Transverse colon (tissue), 4 donors: ENCODE results near the gene TM2D1. TPM values are rescaled to one million over a fixed set of nuclear protein-coding genes. Genes with fewer than 3 reads are reported as not detected.

Experiments used
- DNase-seq: peaks from one replicate; pipeline ENCODE4 v3.0.0-alpha.2; 2019
- H3K27ac ChIP-seq, 4 donors: fragments of 200-600 bp; sonication (generic); 2 replicates each; pipeline ENCODE4 v1.5.1; 2016 to 2018; ENCODE audit warnings: inconsistent platforms in 4 of 4
- H3K27me3 ChIP-seq: fragments of 200-600 bp; sonication (generic); 2 replicates; pipeline ENCODE4 v1.5.1; 2017; ENCODE audit warnings: inconsistent platforms
- H3K36me3 ChIP-seq, 4 donors: fragments of 200-600 bp; sonication (generic); 2 replicates each; pipeline ENCODE4 v1.5.1; 2017 to 2019; ENCODE audit warnings: inconsistent platforms in 4 of 4
- H3K4me1 ChIP-seq, 4 donors: fragments of 200-600 bp; sonication (generic); 2 replicates each; pipeline ENCODE4 v1.5.1; 2017 to 2020; ENCODE audit warnings: inconsistent platforms in 4 of 4
- H3K4me3 ChIP-seq, 4 donors: fragments of 200-600 bp; sonication (generic); 1 replicate in 1 of 4; 2 replicates in 3 of 4; pipeline versions ENCODE4 v1.5.1 to v1.6.1; 2017 to 2019; ENCODE audit warnings: inconsistent platforms in 4 of 4
- H3K9me3 ChIP-seq, 2 donors: fragments of 200-600 bp; sonication (generic); 2 replicates each; pipeline ENCODE4 v1.5.1; 2017 to 2019; ENCODE audit warnings: inconsistent platforms in 2 of 2
- CTCF ChIP-seq, 5 experiments: fragments of 200-600 bp in 3 of 5; fragments of 450-650 bp in 2 of 5; sonication (generic) in 3 of 5; IDR thresholded peaks; 1 replicate in 2 of 5; 2 replicates in 3 of 5; pipeline ENCODE4 v1.5.1; 2016 to 2017; ENCODE audit warnings: antibody characterized with exemption in 5 of 5, inconsistent platforms in 3 of 5, mild to moderate bottlenecking in 2 of 5, moderate library complexity in 1 of 5
- EP300 ChIP-seq: sonication (generic); formaldehyde crosslinking; IDR thresholded peaks from one replicate; pipeline ENCODE4 v1.6.1; 2017; ENCODE audit warnings: antibody characterized with exemption, low read depth
- POLR2A ChIP-seq: fragments of 450-650 bp; IDR thresholded peaks from one replicate; pipeline ENCODE4 v1.6.1; 2016; ENCODE audit warnings: antibody characterized with exemption, mild to moderate bottlenecking, moderate library complexity
- POLR2AphosphoS5 ChIP-seq, 3 donors: sonication (generic); formaldehyde crosslinking; IDR thresholded peaks; one replicate each; pipeline ENCODE4 v1.6.1; 2016; ENCODE audit warnings: antibody characterized with exemption in 3 of 3
- WGBS, 2 donors: methylation state at CpG; one replicate each; pipeline ENCODE4 v1.1.5; 2018; ENCODE audit warnings: low coverage in 1 of 2; 5-methylcytosine and 5-hydroxymethylcytosine counted together
- in situ Hi-C, 4 donors: fragments of 200-750 bp; cut with MboI; loops; one replicate each; pipeline versions ENCODE4 v1.15.0 to v1.15.1; 2017; ENCODE audit warnings: low sequenced_read_pairs in 3 of 4, low pct_ligation_motif_present in 1 of 4, low pct_unique_long_range_greater_than_20kb in 1 of 4
- intact Hi-C: fragments of 100-400 bp; cut with DNase I; formaldehyde crosslinking; loops from one replicate; pipeline ENCODE4 v1.15.1; 2023; ENCODE audit warnings: low total_unique reads
- total RNA-seq, 4 donors: library from RNA; depleted of rRNA; stranded (reverse); fragments of >200 nt; gene quantifications; one replicate each; pipeline ENCODE4 v1.1.0, GENCODE V29; 2016

TM2D1 gene
- total RNA-seq, 4 donors from 2014 or later: 4.6 to 92.0 (median 62.6) TPM

GRCh38 chr1:61672376-61672775 is 52.6 kb downstream of the TM2D1 start:
- Histone ChIP-seq H3K27me3 (no peaks in the 10 kb centered on the region), H3K9me3 (no peaks in the 10 kb centered on the region), H3K4me3 (no peak overlapping the region), H3K27ac (no peak overlapping the region), H3K4me1 (no peaks in the 10 kb centered on the region), H3K36me3 (no peaks in the 10 kb centered on the region)
- WGBS, 2 donors: 90 to 91% methylated on average over 4 of the region's 4 CpGs
- intact Hi-C loops: no loop called here
- TF ChIP-seq CTCF (IDR thresholded peaks at IDR 0.05) (no peak), POLR2AphosphoS5 (IDR thresholded peaks at IDR 0.05) (no peak), EP300 (no peak), POLR2A (no peak)
- no peak for DNase-seq
- in situ Hi-C loops: no loop called here

GRCh38 chr1:61670445-61670844 is 54.5 kb downstream of the TM2D1 start:
- H3K4me3 ChIP-seq: no peak overlapping the region
- in situ Hi-C loops: no loop called here
- H3K36me3 ChIP-seq: no peaks in the 10 kb centered on the region
- H3K4me1 ChIP-seq: no peaks in the 10 kb centered on the region
- H3K9me3 ChIP-seq: no peaks in the 10 kb centered on the region
- no peak for DNase-seq
- no peak for TF ChIP-seq CTCF (IDR thresholded peaks at IDR 0.05)
- WGBS, 2 donors: 72 to 85% methylated on average over 2 of the region's 2 CpGs
- intact Hi-C loops: no loop called here
- H3K27ac ChIP-seq: no peak overlapping the region
- H3K27me3 ChIP-seq: no peaks in the 10 kb centered on the region

- TF ChIP-seq POLR2A (no peak), EP300 (no peak), CTCF (IDR thresholded peaks at IDR 0.05) (no peak), POLR2AphosphoS5 (IDR thresholded peaks at IDR 0.05) (no peak)
- Histone ChIP-seq H3K4me3 (no peak overlapping the region), H3K36me3 (no peaks in the 10 kb centered on the region), H3K4me1 (no peaks in the 10 kb centered on the region), H3K9me3 (no peaks in the 10 kb centered on the region), H3K27ac (no peak overlapping the region), H3K27me3 (no peaks in the 10 kb centered on the region)
- in situ Hi-C loops: no loop called here
- intact Hi-C loops: no loop called here
- 78 to 86% methylated on average over 4 of the region's 4 CpGs for WGBS, 2 donors
- no peak for DNase-seq
These were observed 54.9 kb downstream of the TM2D1 start for GRCh38 chr1:61670016-61670415.

- Histone ChIP-seq H3K4me3 (no peak overlapping the region), H3K27ac (no peak overlapping the region), H3K9me3 (no peaks in the 10 kb centered on the region), H3K36me3 (no peaks in the 10 kb centered on the region), H3K4me1 (no peaks in the 10 kb centered on the region), H3K27me3 (no peaks in the 10 kb centered on the region)
- no peak for TF ChIP-seq POLR2A
- no peak for TF ChIP-seq POLR2AphosphoS5 (IDR thresholded peaks at IDR 0.05)
- TF ChIP-seq EP300: no peak
- no peak for TF ChIP-seq CTCF (IDR thresholded peaks at IDR 0.05)
- WGBS, 2 donors: 77 to 82% methylated on average over 2 of the region's 2 CpGs
- DNase-seq: no peak
- in situ Hi-C loops (no loop called here), intact Hi-C loops (no loop called here)
These were observed 65.9 kb downstream of the TM2D1 start for GRCh38 chr1:61659061-61659460.
